ENCODE data around the gene PTDSS2. TPM values are rescaled to one million over a fixed set of nuclear protein-coding genes. Genes with fewer than 3 reads are reported as not detected.

PTDSS2 gene
- total RNA-seq, 4 donors from 2014 or later: 23.9 to 58.3 (median 30.2) TPM

DNA sequence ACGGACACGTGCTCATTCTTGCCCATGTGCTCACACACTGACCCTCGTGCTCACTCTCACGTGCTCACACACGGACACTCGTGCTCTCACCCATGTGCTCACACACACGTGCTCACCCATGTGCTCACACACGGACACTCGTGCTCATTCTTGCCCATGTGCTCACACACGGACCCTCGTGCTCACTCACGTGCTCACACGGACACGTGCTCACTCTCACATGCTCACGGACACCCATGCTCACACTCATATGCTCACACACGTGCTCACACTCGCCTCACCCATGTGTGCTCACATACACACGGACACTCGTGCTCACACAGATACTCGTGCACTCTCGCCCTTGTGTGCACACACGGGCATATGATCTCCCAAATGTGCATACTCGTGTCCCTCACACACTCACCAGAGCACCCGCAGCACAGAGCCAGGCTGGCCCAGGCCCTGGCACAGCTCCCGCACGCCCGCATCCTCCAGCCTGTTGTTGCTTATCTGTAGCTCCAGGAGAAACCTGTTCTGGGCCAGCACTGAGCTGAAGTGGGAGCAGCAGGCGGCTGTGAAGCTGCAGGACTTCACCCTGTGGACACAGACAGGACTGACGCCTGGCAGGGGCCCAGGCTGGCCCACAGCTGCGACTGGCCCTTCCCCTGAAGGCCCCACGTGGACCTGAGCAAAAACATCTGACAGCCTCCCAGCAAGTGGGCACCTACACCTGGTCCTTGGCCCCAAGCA, 47.7 kb downstream of the PTDSS2 start:
- Histone ChIP-seq H3K36me3 (peaks cover 71 to 96% (median 93%) of the 10 kb centered on the region in 4 donors), H3K4me3 (no peak overlapping the region), H3K27ac (replicated peaks in 1 of 4) (no peak overlapping the region), H3K9me3 (no peaks in the 10 kb centered on the region), H3K27me3 (no peaks in the 10 kb centered on the region), H3K4me1 (peaks cover 10 to 26% (median 13%) of the 10 kb centered on the region in 4 donors)
- intact Hi-C loops (cut with DNase I): no loop called here
- TF ChIP-seq CTCF (IDR thresholded peaks at IDR 0.05) (no peak), POLR2A (IDR thresholded peaks at IDR 0.05; ENCODE audit: low read depth) (no peak), EP300 (IDR thresholded peaks at IDR 0.05) (no peak), POLR2AphosphoS5 (IDR thresholded peaks at IDR 0.05) (no peak)
- WGBS: 96% methylated on average over 24 of the region's 31 CpGs
- no peak for DNase-seq (ENCODE audit: extremely low spot score)

- DNase-seq (ENCODE audit: extremely low spot score): no peak
- Histone ChIP-seq H3K36me3 (peaks cover 70 to 88% (median 85%) of the 10 kb centered on the region in 4 donors), H3K4me1 (peaks cover 19 to 33% (median 21%) of the 10 kb centered on the region in 4 donors), H3K27me3 (no peaks in the 10 kb centered on the region), H3K9me3 (no peaks in the 10 kb centered on the region), H3K4me3 (no peak overlapping the region), H3K27ac (replicated peaks in 1 of 4) (no peak overlapping the region)
- intact Hi-C loops (cut with DNase I): no loop called here
- 87% methylated on average over 6 of the region's 39 CpGs for WGBS
- TF ChIP-seq EP300 (IDR thresholded peaks at IDR 0.05) (no peak), CTCF (IDR thresholded peaks at IDR 0.05) (no peak), POLR2A (IDR thresholded peaks at IDR 0.05; ENCODE audit: low read depth) (no peak)
Observed at GRCh38 chr11:498297-499181, 48.5 kb downstream of the PTDSS2 start.

- 92% methylated on average over 6 of the region's 24 CpGs for WGBS
- no peaks in the 10 kb centered on the region for H3K27me3 ChIP-seq
- H3K4me3 ChIP-seq: no peak overlapping the region
- no peaks in the 10 kb centered on the region for H3K9me3 ChIP-seq
- H3K36me3 ChIP-seq: peaks cover 61 to 79% (median 76%) of the 10 kb centered on the region in 4 donors
- no peak for DNase-seq (ENCODE audit: extremely low spot score)
- no peak for TF ChIP-seq EP300 (IDR thresholded peaks at IDR 0.05)
- TF ChIP-seq POLR2AphosphoS5 (IDR thresholded peaks at IDR 0.05): no peak
- no peak for TF ChIP-seq POLR2A (IDR thresholded peaks at IDR 0.05; ENCODE audit: low read depth)
- TF ChIP-seq CTCF (IDR thresholded peaks at IDR 0.05): no peak
- intact Hi-C loops (cut with DNase I): loop anchor here (5.0 kb wide), 1 partner anchor 47 kb away; the partner anchor contains the start of gene PTDSS2
- H3K27ac ChIP-seq (replicated peaks in 1 of 4): no peak overlapping the region
- H3K4me1 ChIP-seq: peaks cover 28 to 41% (median 30%) of the 10 kb centered on the region in 4 donors
Observed at GRCh38 chr11:499201-500076, 49.4 kb downstream of the PTDSS2 start.

DNA sequence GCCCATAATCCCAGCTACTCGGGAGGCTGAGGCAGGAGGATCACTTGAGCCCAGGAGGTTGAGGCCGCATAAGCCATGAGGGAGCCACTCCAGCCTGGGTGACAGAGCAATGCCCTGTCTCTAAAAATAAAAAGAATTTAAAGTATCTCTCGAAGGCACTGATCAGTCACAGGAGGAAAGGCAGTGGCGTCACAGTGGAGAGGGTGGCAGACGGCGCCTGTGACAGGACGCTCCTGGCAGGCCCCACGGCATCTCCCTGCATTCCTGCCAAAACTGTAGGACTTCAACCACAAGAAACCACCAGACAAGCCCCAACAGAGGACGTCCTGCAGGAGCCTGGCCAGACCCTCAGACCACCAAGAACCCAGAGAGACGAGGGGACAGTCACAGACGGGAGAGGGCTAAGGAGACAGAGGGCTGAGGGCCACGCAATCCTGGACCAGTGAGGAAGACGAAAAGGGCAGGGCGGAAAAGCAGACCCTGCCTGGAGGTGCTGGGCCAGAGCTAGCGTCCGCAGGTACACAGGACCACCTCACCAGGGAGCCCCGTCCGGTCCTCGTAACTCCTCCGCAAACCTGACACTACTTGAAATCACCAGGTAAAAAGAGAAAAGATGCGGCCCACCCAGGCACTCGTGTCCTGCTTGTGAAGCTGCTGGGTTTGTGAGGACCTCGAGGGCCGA, 51.1 kb downstream of the PTDSS2 start:
- H3K4me3 ChIP-seq: no peak overlapping the region
- no peaks in the 10 kb centered on the region for H3K27me3 ChIP-seq
- intact Hi-C loops (cut with DNase I): loop anchor here (5.0 kb wide), 1 partner anchor 49 kb away; the partner anchor contains the start of gene PTDSS2
- 94% methylated on average over 24 of the region's 24 CpGs for WGBS
- H3K4me1 ChIP-seq: peaks cover 45 to 57% (median 47%) of the 10 kb centered on the region in 4 donors
- TF ChIP-seq POLR2A (IDR thresholded peaks at IDR 0.05; ENCODE audit: low read depth) (no peak), EP300 (IDR thresholded peaks at IDR 0.05) (no peak), CTCF (IDR thresholded peaks at IDR 0.05) (no peak), POLR2AphosphoS5 (IDR thresholded peaks at IDR 0.05) (no peak)
- H3K27ac ChIP-seq (replicated peaks in 1 of 4): no peak overlapping the region
- no peaks in the 10 kb centered on the region for H3K9me3 ChIP-seq
- peaks cover 54 to 63% (median 61%) of the 10 kb centered on the region in 4 donors for H3K36me3 ChIP-seq
- DNase-seq (ENCODE audit: extremely low spot score): no peak
